SK-N-MC (cell line): Measurements from ENCODE around the gene GK.

Source experiments
- FOXP2 ChIP-seq: optimal IDR thresholded peaks from 2 replicates; pipeline ENCODE3; 2011; ENCODE audit warnings: mild to moderate bottlenecking, moderate library complexity; ENCODE audit not compliant: insufficient read depth; ENCODE audit errors: extremely low read length, control extremely low read depth
- POLR2AphosphoS5 ChIP-seq: IDR thresholded peaks from 2 replicates; pipeline ENCODE4 v1.6.1; 2012; ENCODE audit warnings: mild to moderate bottlenecking, low read depth, low read length, borderline replicate concordance

- TF ChIP-seq POLR2AphosphoS5 = no peak
- TF ChIP-seq FOXP2 = no peak
These were observed 82.6 kb downstream of the GK start for GRCh38 chrX:30735839-30736238.
